Vein endothelial cell (primary cell): ENCODE measurements around the gene CBLL1. TPM values are rescaled to one million over a fixed set of nuclear protein-coding genes. Genes with fewer than 3 reads are reported as not detected.

ENCODE experiments used
- total RNA-seq: library from RNA; depleted of rRNA; stranded (reverse); fragments of >200 nt; gene quantifications from 2 replicates; pipeline ENCODE4 v1.2.3, GENCODE V29; 2012

Gene CBLL1
- 35.1 and 38.5 TPM in 2 replicates for total RNA-seq

GRCh38 chr7:107743567-107744344 lies at the start of gene CBLL1:
TSS of gene CBLL1 (plus strand) at chr7:107744142. CDS start at chr7:107744164, 22 bp downstream.

GRCh38 chr7:107803009-107803610 lies 59.2 kb downstream of the CBLL1 start, which contains the start of gene SLC26A3:
TSS of gene SLC26A3 (minus strand) at chr7:107803223. CDS start at chr7:107794509, 8,714 bp downstream.

Other genes with a start within 250 kb of the CBLL1 start
- 34.9 and 43.4 TPM in 2 replicates for gene COG5, start 180.2 kb upstream of the CBLL1 start, total RNA-seq
- gene DUS4L, start 180.2 kb upstream of the CBLL1 start, total RNA-seq = 6.2 and 10.2 TPM in 2 replicates
- gene BCAP29, start 163.9 kb upstream of the CBLL1 start, total RNA-seq = 111 and 185 TPM in 2 replicates
- 3.5 and 4.9 TPM in 2 replicates for gene SLC26A4, start 83.3 kb upstream of the CBLL1 start, total RNA-seq
- not detected in 2 replicates for gene SLC26A3, start 59.1 kb downstream of the CBLL1 start, total RNA-seq
- 43.4 and 73.4 TPM in 2 replicates for gene DLD, start 147.0 kb downstream of the CBLL1 start, total RNA-seq